Kidney tubule cell (primary cell): ENCODE results near the gene TCEA3.

ENCODE experiments used
- DNase-seq: peaks from one replicate; pipeline ENCODE4 v3.0.0-alpha.2; 2018; ENCODE audit warnings: low spot score

TCEA3 gene

DNA sequence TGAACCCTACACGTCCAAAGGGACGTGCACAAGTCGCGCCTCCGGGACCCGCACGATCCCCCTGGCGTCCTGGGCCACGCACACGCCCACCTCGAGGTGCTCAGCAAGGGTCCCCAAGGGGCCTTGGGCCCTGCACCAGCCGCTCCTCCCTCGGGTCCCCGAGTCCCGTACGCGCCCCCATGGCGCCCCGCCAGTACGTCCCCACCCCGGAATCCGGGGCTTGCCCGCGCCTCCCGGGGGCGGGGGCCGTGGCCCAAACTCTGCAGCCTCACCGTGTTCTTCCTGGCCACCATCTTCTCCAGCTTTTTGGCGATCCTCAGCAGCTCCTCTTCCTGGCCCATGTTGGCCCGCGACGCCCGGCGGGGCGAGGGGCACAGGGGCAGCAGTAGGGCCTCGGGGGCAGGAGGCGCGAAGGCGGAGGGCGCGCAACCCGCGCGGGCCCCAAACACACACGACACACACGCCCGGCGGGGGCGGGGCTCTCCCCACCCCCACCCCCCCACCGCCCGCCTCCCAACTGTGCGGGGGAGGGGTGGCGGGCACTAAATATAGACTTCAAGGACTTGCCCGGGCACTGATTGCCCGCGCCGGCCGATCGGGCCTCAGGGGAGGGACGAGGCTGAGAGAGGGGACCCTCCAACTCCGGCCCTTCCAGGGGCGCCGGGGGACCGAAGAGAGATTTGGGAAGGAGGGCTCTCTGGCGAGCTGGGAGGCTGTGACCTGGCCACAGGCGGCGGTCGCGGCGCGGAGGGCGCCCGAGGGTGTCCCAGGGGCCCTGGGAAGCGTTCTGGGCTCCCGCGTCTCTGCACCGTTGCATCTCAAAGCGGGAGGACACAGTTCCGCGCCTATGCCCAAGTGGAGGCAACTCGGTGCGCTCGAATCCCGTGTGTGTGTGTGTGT is at the start of gene TCEA3:
TSS of gene TCEA3 (minus strand) at position 456 of the 900 bp plus-strand sequence. CDS start at position 341, 115 bp downstream.
- no peak for DNase-seq

DNA sequence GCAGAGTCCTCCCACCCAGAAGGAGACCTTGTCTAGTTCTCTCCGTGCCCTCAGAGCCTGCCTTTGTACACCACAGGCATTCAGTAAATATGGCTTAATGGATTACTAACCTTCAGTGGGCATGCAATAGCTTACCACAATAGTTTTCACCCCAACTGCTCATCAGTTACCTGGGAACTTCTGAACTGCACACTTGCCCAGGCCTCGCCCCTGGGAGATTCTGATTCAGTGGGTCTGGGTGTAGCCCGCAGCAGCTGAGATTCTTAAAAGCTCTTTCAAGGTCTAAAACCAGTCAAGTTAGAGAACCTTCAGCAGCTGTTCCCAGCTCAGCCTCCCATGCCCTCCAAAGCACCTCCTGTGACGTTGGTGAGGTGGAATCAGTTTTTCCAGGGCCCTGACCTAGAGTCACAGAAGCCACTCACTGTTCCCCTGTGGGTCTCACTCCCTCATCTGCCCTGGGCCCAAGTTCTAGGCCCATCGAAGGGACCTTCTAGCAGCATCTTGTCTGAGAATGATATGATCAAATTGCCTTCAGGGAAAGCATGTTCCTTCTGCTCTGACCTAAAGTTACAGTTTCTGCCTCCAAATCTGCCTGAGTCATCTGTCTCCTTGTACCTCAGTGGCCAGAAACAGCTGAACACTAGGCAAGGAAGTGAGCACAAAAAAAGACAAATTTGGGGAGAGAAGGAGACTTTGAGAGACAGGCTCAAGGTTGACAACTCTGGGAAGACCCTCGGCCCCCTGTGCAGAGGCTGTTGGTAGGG is 48.7 kb upstream of the TCEA3 start:
- DNase-seq, result peak; percentile 84

DNA sequence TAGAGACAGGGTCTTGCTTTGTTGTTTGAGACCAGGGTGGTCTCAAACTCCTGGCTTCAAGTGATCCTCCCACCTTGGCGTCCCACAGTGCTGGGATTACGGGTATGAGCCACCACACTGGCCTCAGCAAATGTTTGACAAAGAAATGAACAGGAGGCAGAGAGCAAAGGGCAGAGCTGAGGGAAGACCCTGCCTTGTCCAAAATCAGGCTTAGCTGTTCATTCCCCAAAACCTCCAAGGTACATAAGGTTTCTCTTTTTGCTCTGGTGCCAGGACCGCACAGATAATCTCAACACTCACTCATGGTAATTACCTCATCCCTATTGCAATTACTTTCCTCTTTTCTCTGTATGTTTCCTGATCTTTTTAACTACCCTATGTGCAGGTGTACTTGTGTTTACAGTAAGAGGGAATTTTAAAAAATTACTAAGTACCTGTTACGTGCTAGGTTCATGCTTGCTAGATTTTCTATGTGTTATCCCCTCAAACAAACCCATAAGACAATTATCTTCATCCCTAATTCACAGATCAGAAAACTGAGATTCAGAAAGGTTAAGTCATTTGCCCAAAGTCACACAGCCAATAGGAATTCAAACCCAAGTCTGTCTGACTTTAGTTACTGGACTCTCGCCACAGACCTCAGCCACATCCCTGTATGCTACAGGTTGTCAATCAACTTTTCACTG is 47.9 kb upstream of the TCEA3 start:
- DNase-seq, result no peak

DNA sequence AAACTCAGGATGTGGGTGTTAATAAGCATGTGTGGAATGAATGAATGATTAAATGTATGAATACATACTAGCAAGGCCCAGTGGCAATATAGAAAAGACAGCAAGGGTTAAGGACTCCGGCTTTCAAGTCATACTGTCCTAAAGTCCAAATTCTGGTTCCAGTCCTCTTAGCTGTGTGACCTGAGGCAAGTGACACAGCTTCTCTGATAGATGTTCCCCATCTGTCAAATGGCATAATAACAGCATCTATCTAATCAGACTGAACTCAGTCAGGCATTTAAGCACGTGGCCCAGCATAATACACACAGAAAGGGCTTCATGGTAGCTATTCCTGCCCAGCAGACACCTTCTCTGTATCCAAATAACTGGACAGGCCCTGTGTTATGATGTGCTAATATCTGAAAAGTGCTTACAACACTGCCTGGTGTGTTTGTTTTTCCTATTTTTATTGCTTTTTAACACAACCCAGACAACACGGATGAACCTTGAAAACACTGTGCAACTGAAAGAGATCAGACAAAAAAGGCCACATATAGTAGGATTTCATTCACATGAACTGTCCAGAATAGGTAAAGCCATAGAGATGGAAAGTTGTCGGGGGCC is 47.0 kb upstream of the TCEA3 start:
- DNase-seq, result no peak

DNA sequence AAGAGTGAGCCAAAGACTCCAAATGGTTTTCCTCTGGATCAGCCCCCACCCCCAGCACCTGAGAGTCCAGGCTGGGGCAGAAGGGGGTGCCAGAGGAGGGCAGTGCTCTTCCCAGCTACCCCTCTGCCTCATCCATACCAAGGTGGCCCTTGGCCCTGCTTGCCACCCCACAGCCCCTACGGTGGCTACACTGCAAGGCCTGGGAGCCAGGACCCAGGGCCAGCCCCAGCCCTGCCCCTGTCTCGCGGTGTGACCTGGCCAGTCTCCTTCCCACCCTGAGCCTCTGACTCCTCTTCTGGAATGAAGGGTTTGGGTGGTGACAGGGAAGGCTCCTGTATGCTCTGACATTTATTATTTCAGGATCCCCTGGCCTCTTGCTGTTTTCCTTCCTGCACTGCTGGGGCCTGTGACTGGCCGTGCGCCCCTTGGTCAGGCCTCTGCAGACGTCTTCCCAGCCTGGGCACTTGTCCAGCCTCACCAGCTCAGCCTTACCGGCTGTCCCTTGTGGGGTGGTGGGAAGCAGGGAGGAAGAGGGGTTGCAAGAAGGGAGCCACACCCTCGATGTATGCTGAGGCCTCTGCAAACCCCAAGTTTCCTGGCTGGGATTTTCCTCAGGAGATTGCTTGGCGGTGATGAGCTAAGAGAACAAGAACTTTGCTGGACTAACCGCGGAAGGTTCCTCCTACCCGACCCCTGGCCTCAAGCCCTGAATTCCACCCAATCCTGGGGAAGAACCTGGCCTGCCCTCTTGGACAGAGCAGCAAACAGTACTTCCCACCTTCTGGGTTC is 45.9 kb upstream of the TCEA3 start:
- DNase-seq, result peak; percentile 59

DNA sequence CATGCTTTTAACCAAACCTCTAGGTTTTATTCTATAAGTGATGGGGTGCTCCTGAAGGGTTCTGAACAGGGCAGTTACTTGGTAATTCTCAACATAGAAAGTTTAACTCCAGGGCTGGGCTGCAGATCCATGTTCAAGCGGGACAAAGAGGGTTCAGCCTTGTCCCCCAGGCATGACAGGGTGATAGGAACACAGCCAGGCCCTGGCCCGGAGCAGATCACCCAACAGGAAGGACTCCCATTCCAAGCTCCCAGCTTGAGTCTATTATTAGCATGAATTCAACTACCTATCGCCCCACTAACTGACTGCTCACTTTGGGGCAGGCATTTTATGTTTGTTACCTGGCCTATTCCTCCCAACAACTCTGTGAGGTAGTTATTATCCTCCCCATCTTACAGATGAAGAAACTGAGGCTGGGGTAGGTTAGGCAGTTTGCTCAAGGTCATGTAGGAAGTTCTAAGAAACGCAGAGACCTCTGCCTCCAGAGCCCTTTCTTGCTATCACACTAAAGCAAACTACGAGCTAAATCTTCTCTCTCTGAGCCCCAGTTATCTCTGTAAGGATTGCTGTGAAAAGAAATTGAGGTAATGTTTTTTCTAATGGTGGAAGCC is 44.9 kb upstream of the TCEA3 start:
- DNase-seq, result no peak

DNA sequence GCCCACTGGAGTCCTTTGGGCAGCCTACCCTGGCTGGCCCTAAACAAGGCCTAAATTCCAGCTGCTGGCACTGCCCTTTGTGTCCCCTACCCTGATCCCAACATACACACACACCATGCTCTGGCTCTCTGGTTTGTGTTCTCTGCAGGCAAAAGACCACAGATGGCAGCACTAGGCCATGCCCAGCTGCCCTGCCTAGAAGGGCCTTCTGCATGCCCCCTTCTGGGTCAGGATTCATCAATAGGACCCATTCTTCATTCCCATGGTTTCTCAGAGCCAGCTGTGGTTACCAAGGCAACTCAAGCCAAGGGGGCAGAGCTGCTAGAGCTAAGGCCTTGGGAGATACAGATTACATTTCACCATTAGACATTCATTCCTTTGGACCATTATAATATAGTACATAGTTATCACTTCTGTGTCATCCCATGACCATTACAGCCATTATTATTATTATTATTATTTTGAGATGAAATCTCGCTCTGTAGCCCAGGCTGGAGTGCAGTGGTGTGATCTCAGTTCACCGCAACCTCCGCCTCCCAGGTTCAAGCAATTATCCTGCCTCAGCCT is 42.0 kb upstream of the TCEA3 start:
- no peak for DNase-seq

DNA sequence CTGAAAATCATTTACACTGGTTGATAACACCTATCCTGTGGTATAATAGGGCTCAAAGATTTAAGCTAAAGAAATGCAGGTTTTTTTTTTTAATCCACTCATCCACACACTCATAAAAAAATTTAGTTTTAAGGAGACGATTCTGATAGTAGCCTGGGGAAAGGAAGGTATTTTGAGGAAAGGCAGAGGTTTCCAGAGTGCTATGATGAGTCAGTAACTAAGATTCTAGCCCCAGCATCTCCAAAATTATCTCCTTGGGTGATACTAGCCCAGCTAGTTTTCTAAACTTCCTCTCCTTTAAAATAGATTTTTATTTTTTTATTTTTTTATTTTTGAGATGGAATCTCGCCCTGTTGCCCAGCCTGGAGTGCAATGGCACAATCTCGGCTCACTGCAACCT is 38.7 kb upstream of the TCEA3 start:
- DNase-seq, result no peak

DNA sequence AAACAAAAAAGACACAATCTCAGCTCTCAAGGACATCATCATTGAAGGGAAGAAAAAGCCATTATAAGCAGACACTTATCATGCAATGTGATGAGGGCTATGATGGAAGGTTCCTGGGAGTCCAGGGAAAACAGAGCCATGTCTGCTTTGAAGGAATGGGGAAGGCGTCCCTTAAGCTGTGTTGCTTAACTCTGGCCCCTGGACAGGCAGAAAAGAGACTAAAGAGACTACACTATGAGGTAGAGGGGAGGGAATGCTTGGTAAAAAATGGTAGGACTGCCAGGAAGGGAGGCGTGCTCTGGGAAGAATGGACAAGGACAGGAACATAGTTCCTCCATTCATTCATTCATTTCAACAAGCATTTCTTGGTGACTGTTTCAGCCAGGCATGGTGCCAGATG is 38.2 kb upstream of the TCEA3 start:
- DNase-seq, result no peak

DNA sequence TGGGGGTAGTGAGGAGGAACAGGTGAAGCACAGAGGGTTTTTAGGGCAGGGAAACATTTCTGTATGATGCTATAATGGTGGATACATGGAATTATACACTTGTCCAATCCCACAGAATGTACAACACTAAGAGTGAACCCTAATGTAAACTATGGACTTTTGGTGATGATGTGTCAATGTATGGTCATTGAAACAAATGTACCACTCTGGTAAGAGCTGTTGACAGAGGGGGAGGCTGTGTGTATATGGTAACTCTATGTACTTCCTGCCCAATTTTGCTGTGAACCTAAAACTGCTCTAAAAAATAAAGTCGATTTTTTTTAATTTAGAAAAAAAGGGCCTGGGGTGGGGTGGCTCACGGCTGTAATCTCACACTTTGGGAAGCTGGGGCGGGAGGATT is 36.5 kb upstream of the TCEA3 start:
- no peak for DNase-seq

DNA sequence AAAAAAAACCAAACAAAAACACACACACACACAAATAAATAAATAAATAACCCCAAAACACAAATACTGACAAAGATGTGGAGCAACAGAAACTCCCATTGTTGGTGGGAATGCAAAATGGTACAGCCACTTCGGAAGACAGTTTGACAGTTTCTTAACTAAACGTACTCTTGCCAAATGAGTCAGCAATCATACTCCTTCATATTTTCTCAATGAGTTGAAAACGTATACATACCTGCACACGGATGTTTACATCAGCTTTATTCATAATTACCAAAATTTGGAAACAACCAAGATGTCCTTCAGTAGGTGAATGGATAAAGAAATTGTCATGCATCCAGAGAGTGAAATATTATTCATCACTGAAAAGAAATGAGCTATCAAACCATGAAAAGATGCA is 36.0 kb upstream of the TCEA3 start:
- no peak for DNase-seq

DNA sequence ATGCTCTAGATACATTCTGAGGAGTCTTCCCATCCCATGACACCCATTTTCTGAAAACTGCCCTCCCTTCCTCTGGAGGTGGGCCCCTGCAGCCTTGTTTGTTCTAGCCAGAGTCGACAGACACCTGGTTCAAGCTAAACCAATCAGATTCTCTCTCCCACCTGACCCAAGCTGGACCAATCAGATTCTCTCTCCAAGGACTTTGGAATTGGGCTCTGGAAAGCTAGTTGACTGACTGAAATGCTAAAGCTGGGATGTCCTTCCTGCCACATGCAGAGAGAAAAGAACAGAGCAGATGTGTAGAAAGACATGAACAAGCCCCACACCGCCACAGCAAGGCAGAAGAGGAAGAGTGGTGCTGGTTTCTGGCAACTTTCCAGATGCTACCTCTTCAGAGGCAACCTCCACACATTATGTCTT is 34.8 kb upstream of the TCEA3 start:
- no peak for DNase-seq

DNA sequence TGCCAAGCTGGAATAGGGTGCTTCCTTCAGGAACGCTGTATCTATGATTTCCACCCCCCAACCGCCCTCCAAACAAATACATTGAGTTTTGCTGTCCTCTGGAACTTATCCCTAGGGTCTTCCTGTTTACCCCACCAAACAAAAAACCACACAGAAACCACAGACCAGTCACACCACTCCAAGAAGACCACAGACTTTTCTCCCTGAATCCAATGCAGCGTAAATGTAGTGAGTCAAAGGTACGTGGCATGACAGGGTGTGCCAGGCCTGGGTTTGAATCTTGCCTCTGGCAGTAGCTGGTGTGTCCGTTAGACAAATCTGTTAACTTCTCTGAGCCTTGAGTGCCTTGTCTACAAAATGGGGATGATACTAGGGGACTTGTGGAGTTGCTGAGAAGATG is 31.7 kb upstream of the TCEA3 start:
- no peak for DNase-seq

DNA sequence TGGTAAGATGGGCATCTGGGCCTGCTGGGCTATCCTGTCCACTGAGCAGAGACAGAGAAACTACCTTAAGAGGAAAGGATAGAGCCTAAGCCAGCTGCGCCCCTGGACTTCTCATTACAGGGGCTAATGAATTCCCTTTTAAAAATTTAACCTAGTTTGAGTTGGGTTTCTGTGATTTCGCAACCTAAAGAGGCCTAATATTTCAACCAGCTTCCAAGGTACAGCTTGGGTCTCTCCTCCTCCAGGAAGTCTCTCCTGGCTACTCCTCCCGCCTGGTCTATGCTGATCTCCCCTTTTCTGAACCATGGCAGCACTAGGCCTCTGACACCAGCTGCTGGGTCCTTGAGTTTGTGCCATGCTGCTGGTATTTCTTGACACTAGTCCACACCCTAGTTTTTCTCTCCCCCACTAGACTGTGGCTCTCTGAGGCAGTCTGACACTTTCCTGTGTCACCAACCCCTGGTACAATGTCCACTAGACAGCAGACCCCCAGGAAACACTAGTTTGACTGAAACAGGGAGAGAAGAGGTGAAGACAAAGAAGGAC is 29.0 kb upstream of the TCEA3 start:
- no peak for DNase-seq

DNA sequence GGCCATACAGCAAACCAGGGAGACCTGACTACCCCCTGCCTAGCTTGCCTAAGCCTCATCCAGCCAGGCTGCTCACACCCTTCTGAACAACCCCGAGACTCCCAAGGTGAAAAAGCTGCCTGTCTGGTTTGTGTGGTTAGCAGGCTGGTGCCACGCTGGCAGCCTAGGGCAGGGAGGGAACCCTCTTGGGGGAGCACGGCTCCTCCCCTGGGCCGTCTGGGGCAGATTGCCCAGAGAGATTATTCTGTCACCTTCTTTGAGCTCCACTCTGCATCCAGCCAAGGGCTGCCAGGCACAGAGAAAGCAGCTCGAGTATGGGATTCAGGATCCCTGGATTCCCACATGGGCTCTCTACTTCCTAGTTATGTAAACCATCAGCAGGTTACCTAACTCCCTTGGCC is 27.5 kb upstream of the TCEA3 start:
- peak; percentile 51 for DNase-seq

DNA sequence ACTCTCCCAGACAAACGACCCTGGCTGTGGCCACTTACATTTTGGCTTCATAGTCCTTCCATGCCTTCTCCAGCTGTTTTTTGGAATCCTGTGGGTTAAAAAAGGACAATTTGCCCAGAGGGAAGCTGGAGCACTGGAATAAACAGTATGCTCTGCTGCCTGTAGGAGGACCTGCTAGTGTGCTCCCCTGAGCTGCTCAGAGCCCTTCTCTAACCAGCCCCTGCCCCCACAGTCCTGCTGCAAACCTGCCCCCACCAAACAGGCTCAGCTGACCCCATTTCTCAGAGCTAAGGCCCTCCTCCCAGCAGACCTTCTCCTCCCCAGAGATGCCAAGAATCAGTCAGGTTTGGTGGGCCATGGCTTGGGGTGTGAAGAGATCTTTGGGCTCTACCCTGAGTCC is 26.9 kb upstream of the TCEA3 start:
- DNase-seq, result no peak

DNA sequence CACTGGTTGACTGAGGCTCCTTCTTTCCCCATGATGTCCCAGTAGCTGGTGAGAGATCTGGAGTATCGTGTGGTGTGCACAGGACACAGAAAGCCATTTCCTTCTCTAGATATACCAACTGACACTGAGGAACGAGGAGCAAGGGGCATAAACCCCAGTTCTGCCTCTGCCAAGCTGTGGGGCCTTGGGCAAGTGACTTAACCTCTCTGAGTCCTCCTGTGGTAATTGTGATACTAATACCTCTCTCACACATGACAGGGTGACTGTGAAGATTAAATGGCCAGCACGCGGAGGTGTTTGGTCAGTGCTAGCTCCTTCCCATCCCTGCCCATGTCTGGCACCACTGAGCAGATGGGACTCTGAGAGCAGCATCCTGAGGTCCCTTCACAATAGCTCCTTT is 26.3 kb upstream of the TCEA3 start:
- DNase-seq, result no peak

DNA sequence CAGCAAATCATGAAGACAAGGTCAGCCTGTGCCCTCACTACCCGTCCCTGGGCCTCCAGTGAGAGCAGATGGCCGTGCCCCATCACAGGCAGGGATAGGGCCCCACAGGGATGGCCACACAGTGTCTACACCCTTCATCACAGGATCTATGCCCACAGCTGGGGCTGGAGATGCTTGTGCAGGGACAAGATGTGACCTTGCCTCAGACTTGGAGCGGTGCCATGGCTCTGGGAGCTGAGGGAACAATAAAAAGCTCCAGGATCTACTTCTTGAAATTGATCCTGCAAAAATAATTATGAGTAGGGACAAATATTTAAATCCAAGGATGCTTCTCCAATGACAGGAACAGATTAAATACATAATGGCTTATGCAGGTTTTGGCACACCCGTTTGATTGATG is 25.4 kb upstream of the TCEA3 start:
- no peak for DNase-seq

DNA sequence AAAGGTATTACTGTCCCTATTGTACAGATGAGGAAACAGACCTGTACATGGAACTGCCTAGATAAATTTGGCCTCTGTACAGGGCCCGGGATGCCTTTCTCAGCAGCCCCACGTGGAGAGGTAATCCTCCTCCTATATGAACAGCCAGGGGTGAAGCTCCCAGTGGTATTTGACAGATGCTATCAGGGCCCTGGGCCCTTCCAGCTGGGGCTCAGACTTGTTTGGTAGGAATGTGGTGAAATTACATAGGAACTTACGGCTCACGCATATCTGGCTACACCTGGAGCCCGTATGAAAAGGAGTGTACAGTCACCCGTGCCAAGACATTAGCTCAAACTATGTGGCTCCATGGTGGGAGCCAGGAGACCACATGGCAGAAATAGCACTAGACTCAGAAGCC is 24.8 kb upstream of the TCEA3 start:
- DNase-seq, result no peak

DNA sequence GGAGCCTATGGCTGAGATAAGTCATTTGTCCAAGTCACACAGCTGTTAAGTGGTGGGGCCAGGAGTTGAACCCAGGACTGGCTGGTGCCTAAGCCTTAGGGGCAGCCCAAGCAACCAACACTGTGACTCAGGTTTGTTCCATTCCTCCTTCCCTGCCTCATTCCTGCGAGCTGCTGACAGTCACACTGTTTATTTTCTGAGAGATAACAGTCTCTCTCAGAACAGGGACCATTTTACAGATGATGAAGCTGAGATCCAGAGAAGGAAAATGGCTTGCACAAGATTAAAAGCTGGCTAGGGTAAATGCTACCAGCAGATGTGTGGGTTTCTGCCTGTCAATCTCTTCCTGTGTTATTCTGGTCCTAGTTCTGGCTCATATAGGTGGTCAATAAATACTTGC is 24.3 kb upstream of the TCEA3 start:
- no peak for DNase-seq
